GM21390 (cell line): Measurements from ENCODE around the gene PPP2R5C.
A peak's percentile ranks its signal among the peaks of the same experiment; 100 is the strongest.
"Not testable (repeated sequence)": the region's sequence is repeated elsewhere in the genome, so short reads cannot be mapped to it uniquely, and the experiment has no call there.

ENCODE experiments used
- ATAC-seq: cut with Tn5 transposase; IDR thresholded peaks from one replicate; pipeline ENCODE4 v1.9.1; 2021; ENCODE audit not compliant: unreplicated experiment

The PPP2R5C gene

DNA sequence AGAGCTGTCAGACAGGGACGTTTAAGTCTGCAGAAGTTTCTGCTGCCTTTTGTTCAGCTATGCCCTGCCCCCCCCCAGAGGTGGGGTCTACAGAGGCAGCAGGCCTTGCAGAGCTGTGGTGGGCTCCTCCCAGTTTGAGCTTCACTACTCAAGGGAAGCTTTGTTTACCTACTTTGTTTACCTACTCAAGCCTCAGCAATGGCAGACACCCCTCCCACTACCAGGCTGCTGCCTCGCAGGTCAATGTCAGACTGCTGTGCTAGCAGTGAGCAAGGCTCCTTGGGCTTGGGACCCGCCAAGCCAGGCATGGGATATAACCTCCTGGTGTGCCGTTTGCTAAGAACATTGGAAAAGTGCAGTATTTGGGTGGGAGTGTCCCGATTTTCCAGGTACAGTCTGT lies 11.8 kb upstream of the PPP2R5C start:
- ATAC-seq: not testable (repeated sequence)

DNA sequence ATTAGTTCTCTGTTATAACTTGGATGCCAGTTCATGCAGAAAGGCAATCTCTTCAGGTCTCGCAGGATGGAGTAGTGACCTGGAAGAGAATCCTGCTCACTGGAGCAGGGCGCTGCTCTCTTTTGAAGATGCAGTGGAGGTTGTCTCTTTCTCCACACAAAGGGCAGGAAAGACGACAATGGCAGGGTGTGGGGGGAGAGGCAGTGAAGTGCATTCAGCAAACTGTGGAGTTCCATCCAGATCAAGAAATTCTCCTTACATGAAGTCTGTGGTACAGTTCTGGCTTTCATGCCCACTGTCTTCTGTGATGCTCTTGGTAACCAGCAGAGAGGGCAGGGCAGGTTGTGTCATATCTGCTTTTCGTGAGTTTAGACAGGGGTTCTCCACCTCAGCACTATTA lies 6.6 kb upstream of the PPP2R5C start:
- no peak for ATAC-seq

DNA sequence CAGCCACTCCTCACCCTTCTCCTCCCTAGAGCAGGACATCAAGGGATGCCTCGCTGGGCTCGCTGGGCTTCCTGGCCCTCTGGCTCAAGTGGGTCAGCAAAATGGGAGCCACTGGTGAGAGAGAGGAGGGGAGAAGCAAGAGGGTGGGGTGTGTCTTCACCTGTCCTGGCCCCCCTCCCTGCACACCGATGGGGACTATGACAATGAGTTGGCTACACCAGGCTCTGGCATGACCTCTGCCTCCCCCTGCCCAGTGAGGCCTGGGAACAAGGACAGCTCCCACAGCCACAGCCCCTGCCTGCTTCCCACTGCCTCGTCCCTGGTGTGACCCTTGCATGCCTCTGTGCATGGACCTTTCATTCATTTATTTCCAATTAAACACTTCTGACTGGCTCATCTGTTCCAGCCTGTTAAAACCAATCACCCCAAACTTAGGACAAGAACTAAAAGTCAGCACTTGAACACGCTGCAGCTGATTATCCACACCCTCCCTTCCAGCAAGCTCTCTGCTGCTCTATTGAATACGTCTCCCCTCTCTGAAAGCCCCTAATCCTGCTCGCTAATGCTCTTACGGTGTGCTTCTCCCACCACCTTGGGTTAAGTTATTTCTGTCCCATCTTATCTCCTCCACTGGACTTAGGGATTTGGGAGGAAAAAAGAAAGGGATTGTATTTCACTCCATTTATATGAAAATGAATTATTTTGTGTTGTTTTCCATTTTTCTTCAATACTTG lies 5.8 kb upstream of the PPP2R5C start:
- ATAC-seq: no peak

DNA sequence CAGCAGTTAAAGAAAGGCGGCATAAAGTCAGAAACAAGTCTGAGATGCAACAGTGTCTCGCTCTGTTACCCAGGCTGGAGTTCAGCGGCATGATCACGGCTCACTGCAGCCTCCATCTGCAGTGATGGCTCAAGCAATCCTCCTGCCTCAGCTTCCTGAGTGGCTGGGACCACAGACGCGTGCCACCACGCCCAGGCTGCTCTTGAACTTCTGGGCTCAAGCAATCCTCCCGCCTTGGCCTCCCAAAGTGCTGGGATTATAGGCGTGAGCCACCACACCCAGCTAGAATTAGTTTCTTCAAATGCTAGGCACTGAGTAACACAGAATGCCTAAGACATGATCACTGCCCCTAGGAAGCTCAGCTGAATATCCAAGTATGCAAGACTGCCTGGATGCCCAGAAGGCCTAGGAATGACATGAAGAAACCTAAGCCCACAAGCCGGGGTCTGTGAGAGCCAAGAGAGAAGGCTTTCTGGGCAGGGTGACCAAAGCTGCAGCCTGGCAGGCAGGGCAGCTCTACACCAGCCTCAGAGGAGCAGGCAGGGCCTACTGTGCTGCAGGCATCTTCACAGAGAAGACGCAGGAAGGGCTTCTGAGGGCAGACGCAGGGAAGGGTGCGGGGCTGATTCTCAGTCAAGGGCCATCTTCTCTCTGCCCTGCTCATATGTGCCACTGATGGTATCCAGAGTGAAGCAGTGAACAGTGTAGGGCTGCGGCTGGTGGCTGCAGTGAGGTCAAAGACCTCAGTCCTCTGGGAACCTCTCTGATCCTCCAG lies 4.3 kb upstream of the PPP2R5C start:
- ATAC-seq: no peak

DNA sequence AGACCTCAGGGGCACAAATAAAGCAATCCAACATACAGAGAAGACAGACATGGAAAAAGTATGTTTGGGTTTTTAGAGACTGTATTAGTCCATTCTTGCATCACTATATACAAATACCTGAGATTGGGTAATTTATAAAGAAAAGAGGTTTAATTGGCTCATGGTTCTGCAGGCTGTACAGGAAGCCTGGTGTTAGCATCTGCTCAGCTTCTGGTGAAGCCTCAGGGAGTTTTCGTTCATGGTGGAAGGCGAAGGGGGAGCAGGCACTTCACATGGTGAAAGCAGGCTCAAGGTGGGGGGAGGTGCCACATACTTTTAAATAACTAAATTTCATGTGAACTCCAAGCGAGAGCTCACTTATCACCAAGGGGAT lies 3.7 kb upstream of the PPP2R5C start:
- no peak for ATAC-seq

DNA sequence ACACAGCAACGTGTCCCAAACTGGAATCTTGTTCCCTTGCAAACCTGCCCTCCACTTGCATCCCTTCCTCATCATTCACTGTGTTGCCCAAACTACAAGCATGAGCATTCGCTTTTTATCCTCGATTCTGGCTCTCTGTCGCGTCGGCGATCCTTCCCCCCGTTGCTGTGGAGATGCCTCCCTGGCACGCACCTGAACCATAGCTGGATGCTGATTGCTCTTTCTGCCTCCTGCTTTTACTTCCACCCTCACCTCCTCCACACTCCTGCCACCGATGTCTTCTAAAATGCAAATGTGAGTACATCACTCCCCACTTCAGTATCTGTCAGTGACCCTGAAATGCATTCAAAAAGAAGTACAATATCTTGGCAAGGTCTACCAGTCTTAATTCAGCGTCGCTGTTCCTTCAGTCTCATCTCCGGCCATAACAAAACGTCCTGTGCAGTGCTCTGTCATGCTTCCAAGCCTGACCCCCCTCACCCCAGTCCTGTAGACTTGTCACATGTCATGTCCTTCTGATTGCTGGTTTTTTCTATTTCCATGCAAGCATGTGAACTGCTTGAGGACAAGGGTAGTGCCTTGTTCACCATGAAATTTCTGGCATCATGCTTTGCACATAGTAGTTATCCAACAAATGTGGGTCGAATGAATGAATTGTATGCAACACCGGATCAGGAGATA lies 2.5 kb upstream of the PPP2R5C start:
- ATAC-seq: no peak

DNA sequence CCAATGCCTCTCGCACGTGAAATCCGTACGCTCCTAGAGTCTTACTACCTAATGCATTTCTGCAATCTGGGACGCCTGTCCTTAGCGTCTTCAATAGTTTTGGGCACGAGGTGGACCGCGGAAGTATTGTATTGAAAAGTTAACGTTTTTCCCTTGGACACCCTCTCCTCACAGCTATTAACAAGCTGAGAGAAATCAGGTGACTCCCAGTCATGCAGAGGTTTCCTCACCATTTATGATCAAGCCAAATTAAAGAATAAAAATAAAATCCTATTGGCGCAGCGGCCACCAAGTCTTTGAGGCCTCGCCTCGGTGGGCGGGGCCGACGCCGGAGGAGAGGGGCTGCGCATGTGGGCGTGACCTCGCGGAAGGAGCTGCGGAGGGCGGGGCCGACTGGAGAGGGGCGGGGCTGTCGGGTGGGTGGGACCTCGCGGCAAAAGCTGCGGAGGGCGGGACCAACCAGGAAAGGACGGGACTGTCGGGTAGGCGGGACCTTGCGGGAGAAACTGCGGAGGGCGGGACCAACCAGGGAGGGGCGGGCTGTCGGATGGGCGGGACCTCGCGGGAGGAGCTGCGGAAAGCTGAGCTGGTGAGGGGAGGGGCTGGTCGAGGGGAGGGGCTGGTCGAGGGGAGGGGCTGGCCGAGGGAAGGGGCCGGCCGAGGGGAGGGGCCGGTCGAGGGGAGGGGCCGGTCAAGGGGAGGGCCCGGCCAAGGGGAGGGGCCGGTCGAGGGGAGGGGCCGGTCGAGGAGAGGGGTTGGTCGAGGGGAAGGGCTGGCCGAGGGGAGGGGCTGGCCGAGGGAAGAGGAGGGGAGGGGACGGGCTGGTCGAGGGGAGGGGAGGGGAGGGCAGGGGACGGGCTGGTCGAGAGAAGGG lies 1.1 kb upstream of the PPP2R5C start:
- peak; percentile 51 for ATAC-seq

DNA sequence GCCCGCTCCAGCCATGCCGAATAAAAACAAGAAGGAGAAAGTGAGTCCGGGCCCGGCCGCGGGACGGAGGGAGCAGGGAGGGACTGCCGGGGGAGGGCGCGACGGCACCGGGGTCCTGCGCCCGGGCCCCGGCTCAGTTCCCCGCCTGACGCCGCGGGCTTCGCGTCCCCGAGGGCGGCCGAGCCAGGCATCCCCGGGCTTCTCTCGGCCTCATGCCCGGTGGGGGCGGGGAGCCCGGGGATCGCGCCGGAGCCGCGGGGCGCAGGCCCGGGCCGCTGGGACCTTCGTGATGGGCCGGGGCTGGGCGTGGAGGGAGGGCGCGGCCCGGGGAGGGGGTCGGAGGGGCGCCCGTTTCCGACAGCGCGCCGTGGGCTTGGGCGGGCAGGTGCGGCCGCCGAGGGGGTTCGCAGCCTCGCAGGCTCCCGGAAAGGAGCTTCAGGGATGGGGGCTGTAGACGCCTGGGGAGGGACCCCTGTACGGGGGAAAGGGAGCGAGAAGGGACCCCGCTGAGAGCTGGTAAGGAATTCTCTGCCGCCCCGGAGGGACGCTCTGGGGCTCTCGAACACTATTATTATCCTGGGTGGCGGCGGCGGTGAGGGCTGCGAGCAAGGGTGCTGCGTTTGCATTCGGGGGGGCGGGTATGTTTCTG lies 496 bp downstream of the PPP2R5C start:
- peak; percentile 25 for ATAC-seq

DNA sequence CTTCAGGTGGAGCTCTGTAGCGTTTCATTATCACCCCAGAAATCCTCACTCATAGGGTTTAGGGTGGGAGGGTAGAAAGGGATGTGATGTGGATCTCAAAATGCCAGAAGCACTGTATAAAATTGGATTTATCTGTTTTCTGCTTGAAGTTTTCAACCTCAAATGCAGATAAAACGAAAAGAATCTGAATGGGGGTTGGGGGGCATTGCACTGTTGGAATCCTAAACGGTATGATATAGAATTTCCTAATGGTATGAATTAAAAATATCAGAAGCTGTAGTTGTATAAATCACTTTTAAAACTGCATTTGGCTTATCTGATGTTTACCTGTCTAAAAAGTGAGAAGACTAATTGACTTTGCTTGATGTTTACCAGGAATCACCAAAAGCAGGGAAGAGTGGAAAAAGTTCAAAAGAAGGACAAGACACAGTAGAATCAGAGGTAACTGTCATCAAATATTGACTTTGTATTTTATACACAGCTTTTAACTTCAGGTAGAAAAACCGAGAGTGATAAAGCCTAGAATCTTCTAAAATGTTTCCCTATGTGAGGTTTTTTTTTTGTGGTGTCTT lies 1.1 kb downstream of the PPP2R5C start:
- ATAC-seq: no peak

DNA sequence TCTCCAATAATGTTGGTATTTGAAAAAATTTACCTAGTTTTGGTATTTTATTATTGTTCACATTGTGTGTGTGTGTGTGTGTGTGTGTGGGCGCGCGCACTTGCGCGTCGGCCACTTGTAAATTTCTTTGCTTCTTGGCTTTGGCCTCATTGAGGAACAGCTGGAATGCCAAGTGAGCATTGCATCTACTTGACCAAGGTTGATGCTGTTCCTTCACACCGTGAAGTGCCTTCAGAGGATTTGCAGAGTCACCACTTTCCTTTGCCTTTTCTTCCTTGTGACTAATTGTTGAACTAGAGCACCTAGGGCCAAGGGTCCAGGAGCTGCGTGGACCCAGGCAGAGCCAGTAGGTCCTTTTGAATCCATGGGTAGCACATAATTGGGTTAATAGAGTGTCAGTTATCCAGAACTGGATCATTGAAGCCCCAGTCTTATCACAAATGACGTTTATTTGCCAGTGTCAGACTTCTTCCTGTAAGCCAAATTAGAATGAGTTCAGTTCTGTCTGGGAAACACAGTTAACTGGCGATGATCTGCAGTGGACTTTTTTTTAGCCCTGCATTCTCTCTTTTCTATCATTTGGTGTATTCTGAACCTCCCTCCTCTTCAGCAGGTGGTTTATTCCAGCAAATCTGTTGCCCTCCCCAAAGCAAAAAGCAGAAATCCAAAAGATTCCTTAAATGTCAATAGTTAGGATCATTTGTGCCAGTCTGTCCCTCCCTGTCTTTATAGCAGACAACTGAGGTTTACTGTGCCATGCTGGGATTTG lies 2.6 kb downstream of the PPP2R5C start:
- no peak for ATAC-seq

DNA sequence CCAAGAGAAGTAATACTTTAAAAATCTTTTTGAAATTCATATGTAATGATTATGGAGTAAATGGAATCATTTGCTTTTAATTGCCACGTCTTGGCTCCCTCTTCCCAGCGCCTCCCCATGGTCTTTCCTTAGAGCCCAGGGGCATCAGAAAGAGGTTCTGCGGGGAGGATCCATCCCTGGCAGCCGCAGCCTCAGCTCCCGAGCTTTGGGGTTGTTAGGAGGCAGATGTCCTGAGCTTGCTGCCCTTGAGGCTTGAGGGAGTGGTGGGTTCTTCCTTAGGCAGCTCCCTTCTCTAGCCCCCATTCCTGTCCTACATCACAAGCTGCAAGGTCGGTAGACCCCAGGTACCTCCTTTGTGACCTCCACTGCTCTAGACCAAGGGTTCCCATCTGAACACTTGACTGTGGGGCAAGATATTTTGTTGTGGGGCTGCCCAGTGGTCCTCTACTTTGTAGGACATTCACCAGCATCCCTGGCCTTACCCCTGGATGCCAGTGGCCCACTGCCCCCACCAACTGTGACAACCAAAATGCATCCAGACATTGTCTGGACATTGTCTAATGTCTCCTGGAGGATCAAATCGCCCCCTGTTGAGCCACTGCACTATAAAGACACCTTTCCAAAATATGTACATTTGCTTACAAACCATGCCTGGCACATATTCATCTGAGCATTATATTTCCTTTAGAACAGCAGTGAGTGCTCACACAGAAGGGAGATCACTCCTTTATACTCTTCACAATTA lies 6.3 kb downstream of the PPP2R5C start:
- ATAC-seq: no peak

DNA sequence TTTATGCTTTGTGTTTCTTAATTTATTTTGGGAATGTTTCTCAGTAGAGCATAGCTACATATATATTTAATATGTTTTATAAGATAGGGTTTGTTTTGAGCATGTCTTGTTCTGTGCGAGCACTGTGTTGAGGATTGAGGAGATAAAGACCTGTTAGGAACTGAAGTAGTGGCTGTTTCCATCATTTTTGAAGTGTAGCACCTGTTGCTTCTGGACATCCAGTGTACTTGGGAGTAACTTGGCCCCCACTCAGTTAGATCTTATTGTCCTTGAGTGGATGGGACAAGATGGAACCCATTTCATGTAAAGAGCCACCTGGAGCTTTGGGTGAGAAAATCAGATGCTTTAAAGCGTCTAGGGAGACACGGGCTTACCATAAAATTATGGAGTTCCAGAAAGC lies 8.7 kb downstream of the PPP2R5C start:
- no peak for ATAC-seq

DNA sequence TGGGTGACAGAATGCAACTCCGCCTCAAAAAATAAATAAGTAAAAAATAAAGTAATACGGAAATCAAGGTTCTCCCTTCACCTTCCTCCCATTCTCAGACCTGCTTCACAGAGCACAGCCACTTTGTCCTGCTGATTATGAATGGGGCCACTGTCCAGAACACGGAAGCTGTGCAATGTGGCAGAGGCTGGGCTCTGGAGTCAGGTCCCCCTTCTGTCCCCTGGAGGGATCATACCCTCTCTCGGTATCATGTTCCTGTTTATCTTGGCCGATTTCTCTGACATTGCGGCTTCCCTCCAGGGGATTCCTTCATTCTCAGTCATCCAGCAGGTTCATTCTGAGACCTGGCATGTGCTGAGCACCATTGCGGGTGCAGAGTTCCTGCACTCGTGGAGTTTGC lies 11.3 kb downstream of the PPP2R5C start:
- ATAC-seq: no peak

DNA sequence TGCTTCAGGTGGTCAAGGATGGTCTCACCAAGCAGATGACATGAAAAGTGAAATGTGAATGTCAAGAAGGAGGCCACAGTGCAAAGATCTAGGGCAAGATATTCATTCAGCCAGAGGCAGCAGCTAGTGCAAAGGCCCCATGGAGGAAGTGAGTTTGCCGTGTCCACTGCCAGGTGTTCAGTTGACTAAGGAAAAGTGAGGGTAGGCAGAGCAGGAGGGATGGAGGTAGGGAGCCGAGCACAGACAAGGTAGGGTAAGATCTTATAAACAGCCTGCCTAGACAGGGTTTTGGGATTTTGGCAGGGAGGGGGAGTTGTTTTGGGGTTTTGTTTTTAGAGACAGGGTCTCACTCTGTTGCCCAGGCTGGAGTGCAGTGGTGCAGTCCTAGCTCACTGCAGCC lies 11.9 kb downstream of the PPP2R5C start:
- no peak for ATAC-seq

DNA sequence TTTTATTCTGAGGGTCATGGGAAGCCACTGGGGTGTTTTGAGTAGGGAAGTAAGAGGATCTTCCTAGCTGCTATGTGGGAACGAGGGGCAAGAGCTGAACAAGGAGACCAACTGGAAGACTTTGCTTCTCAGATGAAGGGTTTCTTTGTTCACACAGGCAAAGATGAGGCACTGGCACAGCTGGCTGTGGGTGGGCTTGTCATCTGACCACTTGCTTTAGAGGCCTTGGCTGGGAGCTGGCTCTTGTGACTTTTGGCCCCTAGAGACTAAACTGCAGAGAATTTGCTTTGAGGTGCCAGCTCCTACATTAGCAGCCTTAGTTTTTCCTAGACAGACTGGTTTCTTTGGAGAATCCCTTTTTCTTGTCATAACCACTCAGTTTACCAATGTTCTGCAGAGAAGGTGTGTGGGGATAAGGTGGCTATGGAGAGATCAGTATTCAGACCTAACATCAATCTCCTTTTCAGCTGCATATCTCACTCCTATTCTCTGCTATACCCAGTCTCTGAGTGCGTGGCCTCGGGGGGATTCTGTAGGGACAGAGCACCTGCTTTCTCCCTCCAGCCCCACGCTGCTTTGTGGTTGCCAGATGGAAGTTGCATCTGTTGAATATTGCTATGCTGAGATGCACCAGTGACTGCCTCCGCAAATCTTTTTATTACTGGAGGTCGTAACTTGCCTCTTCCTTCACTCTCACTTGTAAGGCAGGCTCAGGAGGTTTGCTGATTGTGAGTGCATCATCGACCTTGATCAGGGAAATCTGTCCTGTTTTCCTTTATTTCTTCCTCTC lies 12.7 kb downstream of the PPP2R5C start:
- ATAC-seq: no peak

DNA sequence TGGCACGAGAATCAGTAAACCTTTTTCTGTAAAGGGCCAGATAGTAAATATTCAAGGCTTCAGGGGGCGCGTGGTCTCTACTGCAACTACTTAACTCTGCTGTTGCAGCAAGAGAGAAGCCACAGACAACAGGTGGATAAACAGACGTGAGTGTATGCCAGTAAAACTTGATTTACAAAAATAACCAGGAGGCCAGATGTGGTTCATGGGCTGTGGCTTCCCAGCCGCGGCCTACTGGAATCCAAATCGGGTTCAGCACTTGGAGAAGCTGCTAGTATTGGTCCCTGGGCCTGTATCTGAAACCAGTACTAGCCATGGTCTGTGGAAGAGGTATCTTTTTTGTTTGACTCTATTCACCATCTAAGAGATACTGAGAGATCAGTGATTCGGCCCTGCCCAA lies 13.3 kb downstream of the PPP2R5C start:
- ATAC-seq: no peak

DNA sequence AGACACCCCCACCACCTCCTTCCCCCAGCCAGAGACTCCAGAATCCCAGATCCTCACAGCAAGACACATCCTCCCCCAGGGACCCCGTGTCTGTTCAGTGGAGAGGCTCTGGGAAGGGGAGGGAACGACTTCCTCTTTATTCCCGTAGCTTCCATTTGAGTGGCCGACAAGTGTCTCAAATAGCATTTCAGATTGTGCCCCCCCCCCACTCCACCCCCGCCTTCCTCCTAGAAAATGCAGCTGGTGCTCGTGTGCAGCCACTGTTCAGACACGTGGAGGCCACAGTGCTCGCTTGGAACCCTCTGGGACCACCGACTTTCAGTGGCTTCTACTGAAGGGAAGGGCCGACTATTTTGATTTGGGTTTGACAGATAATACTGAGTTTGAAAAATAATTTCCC lies 14.3 kb downstream of the PPP2R5C start:
- no peak for ATAC-seq

DNA sequence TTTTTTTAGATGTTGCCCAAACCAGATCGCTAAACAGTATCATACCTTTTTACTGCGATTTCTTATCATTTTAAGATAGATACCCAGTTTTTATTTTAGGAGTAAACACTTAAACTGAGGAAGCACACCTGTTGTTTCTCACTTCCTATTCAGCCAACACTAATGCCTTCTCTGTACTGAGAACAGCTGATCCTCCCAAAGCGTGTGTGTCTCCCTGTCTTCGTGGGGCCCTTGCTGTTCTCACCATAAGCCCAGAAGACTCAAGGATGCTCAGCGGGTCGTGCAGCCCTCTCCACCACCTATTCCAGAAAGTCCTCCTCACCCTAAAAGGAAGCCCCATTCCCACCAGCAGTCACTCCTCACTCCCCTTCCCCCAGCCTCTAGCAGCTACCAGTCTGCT lies 14.8 kb downstream of the PPP2R5C start:
- ATAC-seq: peak; percentile 59
